Trophoblast cell (in vitro differentiated cells and primary cell): ENCODE data around the gene MACROD2.

Experiments
- DNase-seq, 2 donors: peaks; one replicate each; pipeline ENCODE4 v3.0.0-alpha.2; 2016
- H2AFZ ChIP-seq: 2 replicates; pipeline ENCODE4 v1.6.1; 2013; ENCODE audit warnings: low read length, moderate library complexity, mild to moderate bottlenecking; ENCODE audit not compliant: insufficient read depth, poor library complexity
- H2AK5ac ChIP-seq: 2 replicates; pipeline ENCODE4 v1.6.1; 2013; ENCODE audit warnings: mild to moderate bottlenecking, low read length
- H2BK120ac ChIP-seq: 2 replicates; pipeline ENCODE4 v1.6.1; 2013; ENCODE audit warnings: low read length, mild to moderate bottlenecking, moderate library complexity; ENCODE audit not compliant: insufficient read depth, poor library complexity
- H2BK12ac ChIP-seq: 2 replicates; pipeline ENCODE4 v1.6.1; 2013; ENCODE audit warnings: mild to moderate bottlenecking, low read length, moderate library complexity
- H2BK5ac ChIP-seq: 2 replicates; pipeline ENCODE4 v1.6.1; 2013; ENCODE audit warnings: low read length, low read depth, moderate library complexity, mild to moderate bottlenecking; ENCODE audit not compliant: poor library complexity
- H3K14ac ChIP-seq: 2 replicates; pipeline ENCODE4 v1.6.1; 2013; ENCODE audit warnings: mild to moderate bottlenecking, low read length
- H3K18ac ChIP-seq: 2 replicates; pipeline ENCODE4 v1.6.1; 2013; ENCODE audit warnings: mild to moderate bottlenecking, low read length
- H3K23ac ChIP-seq: 2 replicates; pipeline ENCODE4 v1.6.1; 2013; ENCODE audit warnings: low read length
- H3K27ac ChIP-seq: 2 replicates; pipeline ENCODE4 v1.5.1; 2013; ENCODE audit warnings: low read depth, mild to moderate bottlenecking, inconsistent platforms, low read length, moderate library complexity
- H3K27me3 ChIP-seq: 2 replicates; pipeline ENCODE4 v1.6.1; 2013; ENCODE audit warnings: inconsistent platforms, mild to moderate bottlenecking, low read length, moderate library complexity; ENCODE audit not compliant: insufficient read depth
- H3K36me3 ChIP-seq, 2 experiments: 1 replicate in 1 of 2; 2 replicates in 1 of 2; pipeline ENCODE4 v1.6.1; 2013; ENCODE audit warnings: low read length in 2 of 2, mild to moderate bottlenecking in 2 of 2, moderate library complexity in 1 of 2; ENCODE audit not compliant: insufficient read depth in 2 of 2, control insufficient read depth in 1 of 2
- H3K4ac ChIP-seq: 2 replicates; pipeline ENCODE4 v1.6.1; 2013; ENCODE audit warnings: low read depth, mild to moderate bottlenecking, low read length, moderate library complexity
- H3K4me1 ChIP-seq, 2 experiments: 1 replicate in 1 of 2; 2 replicates in 1 of 2; pipeline ENCODE4 v1.6.1; 2013; ENCODE audit warnings: low read length in 2 of 2, mild to moderate bottlenecking in 2 of 2, moderate library complexity in 1 of 2; ENCODE audit not compliant: insufficient read depth in 2 of 2, control insufficient read depth in 1 of 2
- H3K4me2 ChIP-seq: 2 replicates; pipeline ENCODE4 v1.6.1; 2013; ENCODE audit warnings: inconsistent platforms, mild to moderate bottlenecking, low read length, moderate library complexity
- H3K4me3 ChIP-seq: 2 replicates; pipeline ENCODE4 v1.5.1; 2013; ENCODE audit warnings: mild to moderate bottlenecking, low read depth, low read length, inconsistent platforms
- H3K79me1 ChIP-seq: one replicate; pipeline ENCODE4 v1.6.1; 2013; ENCODE audit warnings: low read length
- H3K79me2 ChIP-seq: 2 replicates; pipeline ENCODE4 v1.6.1; 2013; ENCODE audit warnings: low read length, mild to moderate bottlenecking; ENCODE audit not compliant: control insufficient read depth, insufficient read depth, poor library complexity
- H3K9ac ChIP-seq: 2 replicates; pipeline ENCODE4 v1.6.1; 2013; ENCODE audit warnings: mild to moderate bottlenecking, low read length
- H3K9me3 ChIP-seq: 2 replicates; pipeline ENCODE4 v1.6.1; 2013; ENCODE audit warnings: low read depth, mild to moderate bottlenecking, control low read depth, inconsistent platforms, low read length; ENCODE audit not compliant: insufficient read depth
- H4K12ac ChIP-seq: 2 replicates; pipeline ENCODE4 v1.6.1; 2013; ENCODE audit warnings: low read depth, mild to moderate bottlenecking, low read length, moderate library complexity
- H4K8ac ChIP-seq: 2 replicates; pipeline ENCODE4 v1.6.1; 2013; ENCODE audit warnings: low read depth, mild to moderate bottlenecking, low read length, moderate library complexity
- H4K91ac ChIP-seq: one replicate; pipeline ENCODE4 v1.6.1; 2013; ENCODE audit warnings: low read depth, mild to moderate bottlenecking, low read length, moderate library complexity
- WGBS: extraction: QIAGEN DNeasy Blood & Tissue Kit; methylation state at CpG from one replicate; pipeline ENCODE4 v1.1.7; 2013; ENCODE audit warnings: missing lambda C conversion rate; ENCODE audit not compliant: insufficient read length, insufficient coverage; ENCODE audit errors: extremely low coverage; 5-methylcytosine and 5-hydroxymethylcytosine counted together

The MACROD2 gene

GRCh38 chr20:15265581-15266309, 1270.4 kb downstream of the MACROD2 start:
- no peak for DNase-seq

GRCh38 chr20:15267935-15268334, 1272.6 kb downstream of the MACROD2 start:
- Histone ChIP-seq H3K27ac (no peak overlapping the region), H3K4me2 (no peak overlapping the region), H3K27me3 (no peaks in the 10 kb centered on the region), H3K14ac (no peak overlapping the region), H3K23ac (no peak overlapping the region), H3K9me3 (no peaks in the 10 kb centered on the region), H3K36me3 (no peaks in the 10 kb centered on the region), H3K4me3 (no peak overlapping the region), H2BK120ac (no peak overlapping the region), H3K4me1 (no peaks in the 10 kb centered on the region), H3K18ac (no peak overlapping the region), H2BK12ac (no peak overlapping the region), H2AFZ (no peak overlapping the region), H4K91ac (no peak overlapping the region), H3K9ac (no peak overlapping the region), H3K79me2 (no peaks in the 10 kb centered on the region), H2AK5ac (no peak overlapping the region), H2BK5ac (no peak overlapping the region), H3K79me1 (no peaks in the 10 kb centered on the region), H4K12ac (no peak overlapping the region), H4K8ac (no peak overlapping the region), H3K4ac (no peak overlapping the region)
- DNase-seq = no peak
- WGBS = no CpG with 5 or more reads among the region's 1 CpG

More at GRCh38 chr20:15265581-15266309, 1270.4 kb downstream of the MACROD2 start:
- Histone ChIP-seq H3K23ac (no peak overlapping the region), H3K79me1 (no peaks in the 10 kb centered on the region), H3K9me3 (no peaks in the 10 kb centered on the region), H4K12ac (no peak overlapping the region), H3K27me3 (no peaks in the 10 kb centered on the region), H2AK5ac (no peak overlapping the region), H4K8ac (no peak overlapping the region), H3K4me2 (no peak overlapping the region), H3K18ac (no peak overlapping the region), H4K91ac (no peak overlapping the region), H3K4ac (no peak overlapping the region), H3K4me1 (no peaks in the 10 kb centered on the region), H3K79me2 (no peaks in the 10 kb centered on the region), H3K27ac (no peak overlapping the region), H2BK5ac (no peak overlapping the region), H3K9ac (no peak overlapping the region), H2BK12ac (no peak overlapping the region), H3K36me3 (no peaks in the 10 kb centered on the region), H2BK120ac (no peak overlapping the region), H2AFZ (no peak overlapping the region), H3K4me3 (no peak overlapping the region), H3K14ac (no peak overlapping the region)
- no CpG with 5 or more reads among the region's 1 CpG for WGBS

- H3K14ac ChIP-seq = no peak overlapping the region
- peaks cover 3% of the 10 kb centered on the region for H3K9me3 ChIP-seq
Observed at GRCh38 chr20:15278041-15278440, 1282.7 kb downstream of the MACROD2 start.

GRCh38 chr20:15287329-15287728, 1292.0 kb downstream of the MACROD2 start:
- no CpG with 5 or more reads among the region's 5 CpGs for WGBS
- Histone ChIP-seq H2AFZ (no peak overlapping the region), H3K27me3 (no peaks in the 10 kb centered on the region), H2BK5ac (no peak overlapping the region), H3K4ac (no peak overlapping the region), H4K12ac (no peak overlapping the region), H3K79me2 (no peaks in the 10 kb centered on the region), H3K79me1 (no peaks in the 10 kb centered on the region), H3K4me2 (no peak overlapping the region), H4K8ac (no peak overlapping the region), H3K9me3 (no peaks in the 10 kb centered on the region), H2AK5ac (no peak overlapping the region), H2BK120ac (no peak overlapping the region), H3K36me3 (no peaks in the 10 kb centered on the region), H3K23ac (no peak overlapping the region), H4K91ac (no peak overlapping the region), H3K27ac (no peak overlapping the region), H3K9ac (no peak overlapping the region), H3K4me3 (no peak overlapping the region), H3K14ac (no peak overlapping the region), H2BK12ac (no peak overlapping the region), H3K4me1 (no peaks in the 10 kb centered on the region), H3K18ac (no peak overlapping the region)
- no peak for DNase-seq

More at GRCh38 chr20:15278041-15278440, 1282.7 kb downstream of the MACROD2 start:
- Histone ChIP-seq H3K79me1 (no peaks in the 10 kb centered on the region), H3K4me1 (no peaks in the 10 kb centered on the region), H3K27ac (no peak overlapping the region), H3K18ac (no peak overlapping the region), H3K9ac (no peak overlapping the region), H3K4me3 (no peak overlapping the region), H2AFZ (no peak overlapping the region), H3K4ac (no peak overlapping the region), H3K79me2 (no peaks in the 10 kb centered on the region), H2BK5ac (no peak overlapping the region), H2BK12ac (no peak overlapping the region), H2AK5ac (no peak overlapping the region), H4K91ac (no peak overlapping the region), H4K8ac (no peak overlapping the region), H3K4me2 (no peak overlapping the region), H3K36me3 (no peaks in the 10 kb centered on the region), H3K27me3 (no peaks in the 10 kb centered on the region), H3K23ac (no peak overlapping the region), H4K12ac (no peak overlapping the region), H2BK120ac (no peak overlapping the region)
- no peak for DNase-seq
